Dedifferentiated amniotic fluid mesenchymal stem cell (primary cell): ENCODE results near the gene CCDC171.
A peak's percentile ranks its signal among the peaks of the same experiment; 100 is the strongest.
"Not testable (repeated sequence)": the region's sequence is repeated elsewhere in the genome, so short reads cannot be mapped to it uniquely, and the experiment has no call there.

Source experiments
- DNase-seq: peaks from one replicate; pipeline ENCODE4 v3.0.0-alpha.2; 2016; ENCODE audit errors: extremely low spot score

CCDC171 gene

DNA sequence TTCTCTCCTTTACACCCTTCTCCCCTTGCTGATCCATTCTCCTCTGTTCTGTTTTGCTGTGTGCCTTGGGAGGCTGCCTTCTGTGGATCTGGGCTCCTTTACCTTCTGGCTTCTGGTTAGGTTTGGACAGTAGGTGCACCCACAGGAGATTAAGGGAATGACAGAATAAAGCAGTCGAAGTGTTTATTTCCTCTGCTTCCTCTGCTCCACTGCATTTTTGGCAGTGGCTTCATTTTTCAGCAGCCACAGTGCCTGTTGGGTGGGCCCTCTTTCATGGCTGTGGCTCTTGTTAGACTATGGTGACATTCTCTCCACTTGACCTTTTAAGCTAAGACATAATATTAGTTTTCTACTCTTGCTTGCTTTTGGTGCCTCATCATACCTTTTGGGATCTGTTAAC, 144.1 kb downstream of the CCDC171 start:
- peak; percentile 19 for DNase-seq

DNA sequence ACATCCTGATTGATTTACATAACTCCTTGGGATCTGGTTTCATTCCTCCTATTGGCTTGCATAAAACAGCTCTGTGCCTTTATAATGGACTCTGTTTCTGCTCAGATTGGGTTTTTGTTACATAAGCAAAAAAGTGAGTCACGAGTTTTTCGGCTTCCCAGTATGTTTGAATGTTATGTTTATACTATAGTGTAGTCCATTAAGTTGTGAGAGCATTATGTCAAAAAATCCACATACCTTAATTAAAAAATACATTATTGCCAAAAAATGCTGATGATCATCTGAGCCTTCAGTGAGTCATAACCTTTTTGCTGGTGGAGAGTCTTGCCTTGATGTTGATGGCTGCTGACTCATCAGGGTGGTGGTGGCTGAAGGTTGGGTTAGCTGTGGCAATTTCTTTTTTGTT, 144.6 kb downstream of the CCDC171 start:
- peak; percentile 77 for DNase-seq

DNA sequence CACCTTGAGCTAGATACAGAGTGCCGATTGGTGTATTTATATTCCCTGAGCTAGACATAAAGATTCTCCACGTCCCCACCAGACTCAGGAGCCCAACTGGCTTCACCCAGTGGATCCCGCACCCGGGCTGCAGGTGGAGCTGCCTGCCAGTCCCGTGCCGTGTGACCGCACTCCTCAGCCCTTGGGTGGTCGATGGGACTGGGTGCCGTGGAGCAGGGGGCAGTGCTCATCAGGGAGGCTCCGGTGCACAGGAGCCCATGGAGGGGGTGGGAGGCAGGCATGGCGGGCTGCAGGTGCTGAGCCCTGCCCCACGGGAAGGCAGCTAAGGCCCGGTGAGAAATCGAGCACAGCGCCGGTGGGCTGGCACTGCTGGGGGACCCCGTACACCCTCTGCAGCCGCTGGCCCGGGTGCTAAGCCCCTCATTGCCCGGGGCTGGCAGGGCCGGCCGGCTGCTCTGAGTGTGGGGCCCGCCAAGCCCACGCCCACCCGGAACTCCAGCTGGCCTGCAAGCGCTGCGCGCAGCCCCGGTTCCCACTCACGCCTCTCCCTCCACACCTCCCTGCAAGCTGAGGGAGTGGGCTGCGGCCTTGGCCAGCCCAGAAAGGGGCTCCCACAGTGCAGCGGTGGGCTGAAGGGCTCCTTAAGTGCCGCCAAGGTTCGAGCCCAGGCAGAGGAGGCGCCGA, 147.2 kb downstream of the CCDC171 start:
- DNase-seq, result not testable (repeated sequence)

DNA sequence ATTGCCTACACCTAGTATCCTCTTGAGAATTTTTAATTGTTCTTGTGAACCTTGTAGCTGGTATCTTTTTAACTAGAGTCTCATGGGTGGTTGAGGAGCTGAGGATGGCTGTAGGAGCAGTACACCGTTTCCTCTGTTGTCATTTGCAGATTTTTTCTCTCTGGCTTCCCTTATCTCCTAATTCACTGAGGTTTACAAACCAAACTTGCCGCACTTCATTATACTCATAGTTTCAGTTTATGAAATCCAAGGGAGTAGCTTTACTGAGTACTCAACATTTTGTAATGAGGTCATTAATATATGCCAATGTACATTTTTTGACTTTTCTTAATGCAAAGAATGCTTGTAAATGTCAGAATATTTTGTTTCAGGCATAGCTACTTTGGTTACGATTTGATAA, 154.2 kb downstream of the CCDC171 start:
- no peak for DNase-seq

DNA sequence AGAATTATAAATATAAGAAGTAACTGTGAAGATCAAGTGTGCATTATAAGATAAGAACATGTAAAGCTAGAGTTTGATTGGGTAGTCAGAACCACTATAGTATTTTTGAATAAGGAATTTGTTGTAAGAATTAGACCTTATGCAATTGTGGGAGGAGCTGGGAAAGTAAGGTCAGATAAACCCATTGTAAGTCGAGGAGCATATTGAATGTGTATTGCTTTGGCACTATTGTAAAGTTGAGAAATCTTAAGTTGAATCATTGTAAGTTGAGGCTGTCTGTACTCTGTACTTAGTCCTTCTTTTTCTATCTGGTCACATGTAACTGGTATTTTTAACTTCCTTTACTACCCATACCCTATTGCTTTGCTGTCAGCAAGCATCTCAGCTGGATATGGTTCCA, 158.7 kb downstream of the CCDC171 start:
- DNase-seq, result no peak

DNA sequence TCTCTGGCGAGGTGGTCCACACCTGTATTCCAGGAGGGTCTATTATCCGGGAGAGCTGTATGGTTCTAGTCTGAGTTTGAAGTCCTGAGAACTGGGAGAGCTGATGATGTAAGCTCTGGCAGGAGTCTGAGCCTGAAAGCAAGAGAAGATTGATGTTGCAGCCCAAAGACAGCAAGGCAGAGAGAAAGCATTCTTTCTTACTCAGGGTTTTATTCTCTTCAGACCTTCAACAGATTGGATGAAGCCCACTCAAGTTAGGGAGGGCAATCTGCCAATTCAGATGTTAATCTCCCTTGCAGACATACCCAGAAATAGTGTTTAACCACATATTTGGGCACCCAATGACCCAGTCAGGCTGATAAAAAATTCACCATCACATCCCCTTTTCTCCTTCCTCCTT, 159.1 kb downstream of the CCDC171 start:
- DNase-seq, result no peak

DNA sequence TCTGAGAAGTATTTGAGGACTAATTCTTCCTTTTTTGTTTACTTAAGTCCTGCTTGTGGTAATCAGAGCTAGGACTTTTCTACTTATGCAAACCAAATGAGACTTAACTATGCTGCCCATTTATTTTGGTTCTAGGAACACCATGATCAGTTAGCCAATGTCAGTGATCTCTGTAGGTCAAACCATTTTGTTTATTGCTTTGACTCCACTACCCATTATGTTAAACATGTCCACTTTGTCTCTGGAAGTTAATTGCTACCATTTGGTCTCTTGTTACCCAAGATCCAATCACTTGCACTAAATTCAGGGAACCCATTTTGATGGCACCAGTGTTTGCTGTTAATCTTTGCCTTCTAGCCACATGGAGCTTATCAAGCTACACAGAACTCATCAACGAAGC, 161.9 kb downstream of the CCDC171 start:
- no peak for DNase-seq

DNA sequence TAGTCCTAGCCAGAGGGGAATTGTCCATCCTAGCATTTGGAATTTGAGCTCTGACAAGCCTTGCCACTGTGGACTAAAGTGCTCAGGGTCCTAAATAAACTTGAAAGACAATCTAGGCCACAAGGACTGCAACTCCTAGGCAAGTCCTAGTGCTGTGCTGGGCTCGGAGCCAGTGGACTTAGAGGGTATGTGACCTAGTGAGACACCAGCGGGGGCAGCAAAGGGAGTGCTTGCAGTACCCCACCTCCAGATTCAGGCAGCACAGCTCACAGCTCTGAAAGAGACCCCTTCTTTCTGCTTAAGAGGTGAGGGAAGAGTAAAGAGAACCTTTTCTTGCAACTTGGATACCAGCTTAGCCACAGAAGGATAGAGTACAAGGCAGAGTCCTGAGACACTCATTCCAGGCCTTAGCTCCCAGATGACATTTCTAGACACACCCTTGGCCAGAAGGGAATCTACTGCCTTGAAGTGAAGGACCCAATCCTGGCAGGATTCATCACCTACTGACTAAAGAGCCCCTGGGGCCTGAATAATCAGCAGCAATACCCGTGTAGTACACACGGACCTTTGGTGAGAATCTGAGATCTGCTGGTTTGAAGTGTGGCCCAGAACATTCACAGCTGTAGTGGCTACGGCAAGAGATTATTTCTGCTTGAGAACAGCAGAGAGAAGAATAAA, 164.6 kb downstream of the CCDC171 start:
- no peak for DNase-seq

DNA sequence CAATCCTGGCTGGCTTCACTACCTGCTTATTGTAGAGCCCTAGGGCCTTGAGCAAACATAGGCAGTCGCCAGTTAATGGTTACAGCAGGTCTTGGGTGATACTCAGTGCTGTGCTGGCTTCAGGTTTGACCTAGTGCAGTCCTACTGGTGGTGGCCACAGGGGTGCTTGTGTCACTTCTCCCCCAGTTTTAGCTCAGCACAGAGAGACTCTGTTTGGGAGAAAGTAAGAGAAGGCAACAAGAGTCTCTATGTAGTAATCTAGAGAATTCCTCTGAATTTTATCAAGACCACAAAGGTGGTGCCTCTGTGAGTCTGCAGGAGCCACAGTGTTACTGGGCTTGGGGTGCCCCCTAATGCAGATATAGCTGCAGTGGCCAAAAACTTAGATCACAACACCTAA, 165.6 kb downstream of the CCDC171 start:
- no peak for DNase-seq

DNA sequence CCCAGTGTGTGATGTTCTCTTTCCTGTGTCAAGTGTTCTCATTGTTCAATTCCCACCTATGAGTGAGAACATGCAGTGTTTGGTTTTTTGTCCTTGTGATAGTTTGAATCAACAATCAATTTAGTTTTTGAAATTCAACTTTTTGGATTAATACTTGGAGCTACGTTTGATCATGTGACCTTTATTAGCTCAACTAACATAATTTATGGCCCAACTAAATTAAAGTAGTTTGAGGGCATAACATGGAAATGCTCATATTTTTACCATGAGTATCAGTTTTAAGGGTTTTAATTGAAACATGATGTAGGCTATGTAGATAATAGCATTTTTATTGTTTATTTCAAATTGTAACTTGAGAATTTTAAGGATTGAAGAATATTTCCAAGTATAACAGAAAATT, 168.0 kb downstream of the CCDC171 start:
- no peak for DNase-seq

DNA sequence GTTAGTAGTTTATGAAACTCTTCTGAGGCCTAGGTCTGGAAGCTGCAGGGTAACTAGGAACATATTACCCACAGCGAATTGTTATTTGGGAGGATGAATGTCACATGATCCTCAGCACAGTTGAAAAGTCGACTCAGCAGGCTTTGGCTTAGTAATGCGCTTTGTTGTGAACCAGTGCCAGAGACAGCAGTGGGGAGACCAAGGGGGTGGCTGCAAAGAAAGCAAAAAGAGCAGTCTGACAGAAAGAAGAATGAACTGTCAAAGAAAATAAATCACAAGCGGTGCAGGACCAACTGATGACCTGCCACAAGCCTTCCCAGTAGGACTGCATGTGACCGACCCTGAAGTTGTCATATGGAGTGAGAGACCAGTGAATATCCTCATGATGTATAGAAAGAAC, 170.0 kb downstream of the CCDC171 start:
- no peak for DNase-seq

DNA sequence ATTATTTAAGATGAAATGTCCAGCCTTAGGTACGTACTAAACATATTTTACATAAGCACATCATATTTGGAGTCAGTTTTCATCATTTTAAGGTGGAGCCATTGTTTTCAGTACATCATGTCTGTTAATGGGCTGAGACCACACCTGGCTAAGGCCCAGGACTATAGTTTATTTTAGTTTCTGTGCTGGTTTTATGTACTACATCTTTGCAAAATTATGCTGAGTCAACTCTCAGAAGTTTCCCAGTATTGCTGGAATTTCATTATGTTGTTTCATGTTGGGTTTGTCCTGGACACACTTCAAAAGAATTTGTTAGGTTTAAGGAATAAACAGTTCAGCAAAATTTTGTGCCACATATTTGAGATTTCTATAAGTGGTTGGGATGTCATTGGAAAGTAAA, 171.2 kb downstream of the CCDC171 start:
- DNase-seq, result peak; percentile 78

DNA sequence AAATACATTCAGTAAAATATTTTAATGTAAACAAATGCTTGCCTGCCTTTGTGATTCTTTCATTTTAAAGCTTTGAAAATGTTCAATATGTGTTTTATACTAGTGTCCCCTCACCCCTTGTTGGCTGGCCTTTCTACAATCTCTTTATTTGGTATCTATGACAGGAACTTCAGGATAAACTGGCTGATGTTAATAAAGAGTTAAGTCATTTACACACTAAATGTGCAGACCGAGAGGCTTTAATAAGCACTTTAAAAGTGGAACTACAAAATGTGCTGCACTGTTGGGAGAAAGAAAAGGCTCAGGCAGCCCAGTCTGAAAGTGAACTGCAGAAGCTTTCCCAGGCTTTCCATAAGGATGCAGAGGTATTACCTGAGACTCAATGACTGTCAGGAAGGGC, 171.8 kb downstream of the CCDC171 start:
- DNase-seq, result no peak

DNA sequence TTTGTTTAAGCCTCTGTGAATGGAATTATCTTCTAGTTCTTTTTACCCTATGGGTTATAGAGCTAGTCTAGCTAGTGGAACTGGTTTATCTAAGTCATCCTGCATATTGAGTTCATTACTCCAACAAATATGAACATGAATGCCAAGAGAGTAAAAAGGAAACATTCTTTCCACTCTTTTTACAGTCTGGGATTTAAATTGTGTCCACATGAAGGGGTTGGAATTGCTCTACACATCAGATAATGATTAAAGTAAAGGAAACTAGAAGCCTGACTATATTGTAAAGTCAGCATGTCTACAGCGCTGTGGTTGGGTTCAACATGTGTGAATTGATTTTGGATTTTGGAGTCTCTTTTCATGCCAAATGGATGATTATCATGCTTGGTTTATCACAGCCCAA, 173.1 kb downstream of the CCDC171 start:
- peak; percentile 39 for DNase-seq

DNA sequence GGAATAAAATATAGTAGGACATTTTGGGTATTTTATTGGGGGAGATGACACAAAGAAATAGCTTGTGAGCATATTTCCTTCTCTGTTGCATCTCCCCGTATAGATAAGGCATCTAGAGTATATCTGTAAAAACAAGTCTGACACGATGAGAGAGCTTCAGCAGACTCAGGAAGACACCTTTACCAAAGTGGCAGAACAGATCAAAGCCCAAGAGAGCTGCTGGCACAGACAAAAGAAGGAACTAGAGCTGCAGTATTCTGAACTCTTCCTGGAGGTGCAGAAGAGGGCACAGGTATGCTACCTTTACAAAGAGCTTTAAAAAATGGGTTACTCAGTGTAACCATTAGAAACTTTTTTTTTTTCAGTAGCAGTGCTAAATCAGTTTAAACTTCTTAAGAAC, 176.7 kb downstream of the CCDC171 start:
- no peak for DNase-seq

DNA sequence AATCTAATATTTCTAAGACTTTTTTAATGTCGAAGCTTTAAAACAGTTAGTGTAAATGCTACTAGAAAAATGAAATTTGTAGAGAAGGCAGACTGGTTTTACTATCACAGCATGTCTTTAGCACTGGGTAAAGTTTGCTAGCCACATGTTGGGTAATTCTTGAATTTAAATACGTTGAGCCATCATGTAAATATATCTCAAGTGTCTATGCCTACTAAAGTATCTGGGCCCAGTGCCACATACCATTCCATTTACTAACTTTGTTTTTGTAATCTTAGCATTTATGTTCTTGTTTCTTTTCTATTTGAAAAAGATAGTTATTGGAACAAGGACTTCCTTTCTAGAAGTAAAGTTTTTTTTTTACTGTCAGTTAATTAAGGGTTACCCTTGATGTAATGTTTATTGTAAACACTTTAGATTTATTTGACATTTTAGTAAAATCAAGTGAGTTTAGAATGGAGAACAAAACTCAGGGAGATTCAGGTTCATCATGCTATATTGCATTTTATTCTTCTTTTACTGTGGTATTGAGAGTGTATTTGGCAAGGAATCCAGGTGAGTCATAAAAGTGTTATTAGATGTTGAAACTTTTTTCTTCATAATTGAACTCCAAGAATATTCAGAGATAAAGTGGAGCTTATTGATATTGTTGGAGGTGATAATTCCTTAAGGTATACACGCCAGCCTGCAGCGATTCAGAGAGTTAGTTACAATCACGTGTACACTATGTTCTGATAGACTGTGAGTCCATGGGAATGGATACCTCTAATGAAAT, 182.4 kb downstream of the CCDC171 start:
- DNase-seq, result peak; percentile 92

DNA sequence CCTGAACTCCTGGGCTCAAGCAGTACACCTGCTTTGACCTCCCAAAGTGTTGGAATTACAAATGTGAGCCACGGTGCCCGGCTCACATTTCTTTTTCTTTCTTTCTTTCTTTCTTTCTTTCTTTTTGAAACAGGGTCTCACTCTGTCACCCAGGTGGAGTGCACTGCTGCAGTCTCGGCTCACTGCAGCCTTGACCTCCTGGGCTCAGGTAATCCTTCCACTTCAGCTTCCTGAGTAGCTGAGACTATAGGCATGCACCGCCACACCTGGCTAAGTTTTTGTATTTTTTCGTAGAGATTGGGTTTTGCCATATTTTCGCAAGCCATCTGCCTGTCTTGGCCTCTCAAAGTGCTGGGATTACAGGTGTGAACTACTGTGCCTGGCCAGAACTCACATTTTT, 183.7 kb downstream of the CCDC171 start:
- no peak for DNase-seq

DNA sequence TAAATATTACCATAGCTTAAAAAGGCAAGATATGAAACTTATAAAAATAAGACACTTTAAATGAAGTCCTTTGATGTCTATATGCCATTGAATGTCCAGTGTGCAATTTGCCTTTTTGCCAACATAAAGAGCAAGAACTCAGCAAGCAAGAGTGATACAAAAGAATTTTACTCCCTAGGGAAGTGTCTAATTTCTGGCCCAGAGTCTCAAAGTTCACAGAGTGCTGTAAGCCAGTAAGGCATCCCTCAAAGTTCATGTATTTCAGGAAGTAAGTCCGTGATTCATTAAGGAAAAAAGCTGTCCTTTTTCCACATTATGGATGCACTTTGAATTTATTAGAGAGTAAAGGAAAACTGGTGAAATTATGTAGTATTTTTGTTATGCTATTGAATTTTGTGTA, 185.2 kb downstream of the CCDC171 start:
- no peak for DNase-seq

DNA sequence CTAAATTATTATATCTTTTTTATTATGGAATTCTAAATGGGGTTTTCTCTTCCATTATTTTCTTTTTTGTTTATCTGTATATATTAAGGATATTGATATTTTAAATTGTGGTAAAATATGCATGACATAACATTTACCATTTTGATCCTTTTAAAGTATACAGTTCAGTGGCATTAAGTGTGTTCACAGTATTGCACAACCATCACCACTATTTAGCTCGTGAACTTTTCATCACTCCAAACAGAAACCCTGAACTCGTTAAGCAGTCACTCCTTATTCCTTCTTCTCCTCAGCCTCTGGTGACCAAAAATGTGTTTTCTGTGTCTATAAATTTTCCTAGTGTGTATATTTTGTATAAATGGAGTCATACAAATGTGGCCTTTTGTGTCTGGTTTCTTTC, 188.2 kb downstream of the CCDC171 start:
- no peak for DNase-seq

DNA sequence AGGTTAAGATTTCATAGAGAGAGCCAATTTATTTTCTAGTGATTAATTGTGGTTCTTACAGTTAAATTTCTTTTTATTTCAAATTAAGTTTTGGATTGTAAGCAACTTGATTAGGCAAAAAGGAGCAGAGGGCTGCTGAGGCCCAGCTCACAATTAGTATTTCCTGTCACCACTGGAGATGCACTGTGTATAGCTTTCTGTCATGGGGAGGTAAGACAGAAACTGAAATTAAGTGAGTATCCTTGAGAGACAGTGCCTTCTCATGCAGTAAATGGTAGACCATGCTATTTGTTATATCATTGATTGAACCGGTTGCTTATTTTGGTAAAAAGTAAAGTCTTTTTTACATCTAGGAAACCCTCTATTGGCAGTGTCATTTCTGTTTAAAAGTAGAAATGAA, 190.7 kb downstream of the CCDC171 start:
- no peak for DNase-seq

DNA sequence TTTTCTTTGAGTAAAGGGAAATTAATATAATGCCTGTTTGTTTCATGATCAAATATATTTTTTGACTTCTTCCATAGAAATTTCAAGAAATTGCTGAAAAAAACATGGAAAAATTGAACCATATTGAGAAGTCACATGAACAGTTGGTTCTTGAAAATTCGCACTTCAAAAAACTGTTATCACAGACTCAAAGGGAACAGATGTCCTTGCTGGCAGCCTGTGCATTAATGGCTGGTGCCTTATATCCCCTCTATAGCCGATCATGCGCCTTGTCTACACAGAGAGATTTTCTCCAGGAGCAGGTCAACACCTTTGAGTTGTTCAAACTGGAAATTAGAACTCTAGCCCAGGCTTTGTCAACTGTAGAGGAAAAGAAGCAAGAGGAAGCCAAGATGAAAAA, 191.4 kb downstream of the CCDC171 start:
- DNase-seq, result no peak

DNA sequence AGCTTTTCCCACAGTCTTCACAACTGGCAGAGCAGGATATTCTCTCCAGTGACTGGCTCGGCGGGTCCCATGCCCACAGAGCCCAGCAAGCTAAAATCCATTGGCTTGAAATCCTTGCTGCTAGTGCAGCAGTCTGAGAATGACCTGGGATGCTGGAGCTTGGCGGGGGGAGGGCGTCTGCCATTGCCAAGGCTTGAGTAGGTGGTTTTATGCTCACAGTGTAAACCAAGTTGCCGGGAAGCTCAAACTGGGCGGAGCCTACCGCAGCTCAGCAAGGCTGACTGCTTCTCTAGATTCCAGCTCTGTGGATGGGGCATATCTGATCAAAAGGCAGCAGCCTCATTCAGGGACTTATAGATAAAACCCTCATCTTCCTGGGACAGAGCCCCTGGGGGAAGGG, 194.1 kb downstream of the CCDC171 start:
- no peak for DNase-seq

DNA sequence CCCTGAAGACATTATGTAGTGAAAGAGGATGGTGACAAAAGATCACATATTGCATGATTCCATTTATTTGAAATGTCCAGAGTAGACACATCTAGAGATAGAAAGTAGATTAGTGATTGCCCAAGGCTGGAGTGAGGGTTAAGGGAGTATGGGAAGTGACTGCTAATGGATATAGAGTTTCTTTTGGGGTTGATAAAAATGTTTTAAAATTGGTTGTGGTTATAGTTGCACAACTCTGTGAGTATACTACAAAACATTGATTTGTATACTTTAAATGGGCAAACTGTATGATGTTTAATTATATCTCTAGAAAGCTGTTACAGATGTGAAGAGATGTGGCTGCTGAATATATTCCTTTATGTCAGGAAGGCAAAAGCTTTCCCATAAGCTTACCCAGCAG, 202.8 kb downstream of the CCDC171 start:
- DNase-seq, result no peak
